ENCODE results near the gene ANP32D.
"Not testable (repeated sequence)": the region's sequence is repeated elsewhere in the genome, so short reads cannot be mapped to it uniquely, and the experiment has no call there.

The ANP32D gene

DNA sequence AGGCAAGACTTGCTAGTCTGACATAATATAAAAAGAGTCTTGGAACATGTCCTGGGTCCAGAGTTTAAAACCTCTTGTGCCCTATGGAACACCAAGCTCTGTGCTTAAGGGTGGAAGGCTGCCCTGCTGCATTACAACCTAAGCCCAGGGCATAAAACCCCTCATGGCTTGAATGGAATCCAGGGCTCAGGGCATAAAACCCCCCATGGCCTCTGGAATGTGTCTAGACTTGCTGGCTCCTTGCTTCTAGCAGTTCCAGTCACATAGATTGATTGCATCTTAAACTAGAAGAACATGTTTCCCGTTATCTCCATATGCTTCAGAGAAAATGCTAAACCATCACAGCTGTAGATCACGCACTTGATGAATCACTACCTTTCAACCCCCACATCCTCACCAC, 34.5 kb downstream of the ANP32D start:
- not testable (repeated sequence) for DNase-seq (ENCODE audit: low spot score)

DNA sequence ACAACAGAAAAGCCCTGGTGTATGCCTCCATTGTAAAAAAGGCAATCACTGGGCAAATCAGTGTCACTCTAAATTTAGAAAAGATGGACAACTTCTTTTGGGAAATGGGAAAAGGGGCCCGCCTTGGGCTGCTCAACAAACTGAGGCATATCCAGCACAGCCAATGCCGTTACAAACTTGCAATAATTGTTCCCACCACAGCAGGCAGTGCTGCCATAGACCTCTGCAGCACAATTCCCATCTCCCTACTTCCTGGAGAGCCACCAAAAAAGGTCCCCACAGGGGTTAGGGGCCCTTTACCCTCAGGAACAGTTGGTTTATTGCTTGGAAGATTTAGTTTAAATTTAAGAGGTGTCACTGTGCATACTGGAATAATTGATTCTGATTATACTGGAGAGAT, 36.6 kb downstream of the ANP32D start:
- DNase-seq (ENCODE audit: low spot score), result no peak

GRCh38 chr12:48510111-48510510, 37.8 kb downstream of the ANP32D start:
- no peak for DNase-seq (ENCODE audit: low spot score)

DNA sequence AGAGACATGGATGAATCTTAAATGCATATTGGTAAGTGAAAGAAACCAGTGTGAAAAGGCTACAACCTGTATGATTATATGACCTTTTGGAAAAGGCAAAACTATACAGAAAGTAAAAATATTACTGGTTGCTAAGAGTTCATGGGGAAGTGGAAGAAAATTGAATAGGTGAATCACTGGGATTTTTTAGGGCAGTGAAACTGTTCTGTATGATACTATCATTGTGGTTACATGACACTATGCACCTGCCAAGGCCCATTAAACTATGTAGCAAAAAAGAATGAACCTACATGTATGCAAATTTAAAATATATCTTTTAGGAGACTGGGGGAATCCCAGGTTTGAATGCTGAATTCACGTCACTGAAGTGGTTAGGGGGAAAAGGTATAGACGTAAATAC, 40.5 kb downstream of the ANP32D start:
- DNase-seq (ENCODE audit: low spot score), result no peak

GRCh38 chr12:48514728-48515127, 42.4 kb downstream of the ANP32D start:
- no peak for DNase-seq (ENCODE audit: low spot score)

GRCh38 chr12:48520381-48520780, 48.0 kb downstream of the ANP32D start:
- DNase-seq (ENCODE audit: low spot score), result not testable (repeated sequence)

Data from LoVo (cell line).